MM.1S (cell line): ENCODE data around the gene ANKLE1.

Experiments used
- DNase-seq: peaks from one replicate; pipeline ENCODE4 v3.0.0-alpha.2; 2015
- H2AFZ ChIP-seq: fragments of 300-600 bp; sonication (generic); 2 replicates; pipeline ENCODE4 v1.6.0; 2016; ENCODE audit warnings: antibody characterized with exemption, low read length
- H3F3A ChIP-seq: fragments of 300-600 bp; sonication (generic); 2 replicates; pipeline ENCODE4 v1.6.1; 2016; ENCODE audit warnings: mild to moderate bottlenecking, antibody characterized with exemption, low read length, moderate library complexity, mixed read lengths; ENCODE audit not compliant: insufficient read depth
- H3K27ac ChIP-seq: fragments of 300-600 bp; sonication (generic); 2 replicates; pipeline ENCODE4 v1.5.1; 2016; ENCODE audit warnings: mild to moderate bottlenecking, low read length
- H3K27me3 ChIP-seq: fragments of 300-600 bp; sonication (generic); replicated peaks from 2 replicates; pipeline ENCODE4 v1.6.0; 2016; ENCODE audit warnings: low read length; ENCODE audit not compliant: insufficient read depth
- H3K36me3 ChIP-seq: fragments of 300-600 bp; sonication (generic); replicated peaks from 2 replicates; pipeline ENCODE4 v1.6.1; 2016; ENCODE audit warnings: mild to moderate bottlenecking, low read length, mixed read lengths; ENCODE audit not compliant: insufficient read depth
- H3K4me1 ChIP-seq: fragments of 300-600 bp; sonication (generic); 2 replicates; pipeline ENCODE4 v1.6.1; 2016; ENCODE audit warnings: low read length, mixed read lengths
- H3K4me2 ChIP-seq: fragments of 300-600 bp; sonication (generic); 2 replicates; pipeline ENCODE4 v1.6.0; 2016; ENCODE audit warnings: low read depth, low read length
- H3K4me3 ChIP-seq: fragments of 300-600 bp; sonication (generic); 2 replicates; pipeline ENCODE4 v1.5.1; 2016; ENCODE audit warnings: low read length, mixed read lengths
- H3K79me2 ChIP-seq: fragments of 300-600 bp; sonication (generic); 2 replicates; pipeline ENCODE4 v1.6.1; 2016; ENCODE audit warnings: mixed run types, low read length, mixed read lengths
- H3K9ac ChIP-seq: fragments of 300-600 bp; sonication (generic); 2 replicates; pipeline ENCODE4 v1.6.1; 2016; ENCODE audit warnings: low read length, mixed read lengths
- H3K9me2 ChIP-seq: fragments of 300-600 bp; sonication (generic); replicated peaks from 2 replicates; pipeline ENCODE4 v1.6.1; 2016; ENCODE audit warnings: mild to moderate bottlenecking, low read length, mixed read lengths; ENCODE audit not compliant: insufficient read depth
- H3K9me3 ChIP-seq: fragments of 300-600 bp; sonication (generic); replicated peaks from 2 replicates; pipeline ENCODE4 v1.6.1; 2016; ENCODE audit warnings: mild to moderate bottlenecking, low read length, mixed read lengths; ENCODE audit not compliant: insufficient read depth
- H4K20me1 ChIP-seq: fragments of 300-600 bp; sonication (generic); 2 replicates; pipeline ENCODE4 v1.6.1; 2016; ENCODE audit warnings: mild to moderate bottlenecking, low read length, moderate library complexity, mixed read lengths; ENCODE audit not compliant: insufficient read depth
- EZH2 ChIP-seq: fragments of 300-600 bp; sonication (generic); optimal IDR thresholded peaks from 2 replicates; pipeline ENCODE3; 2017; ENCODE audit warnings: low read depth, mild to moderate bottlenecking, antibody characterized with exemption, low read length, mixed read lengths
- EZH2phosphoT487 ChIP-seq: fragments of 300-600 bp; sonication (generic); IDR thresholded peaks from 2 replicates; pipeline ENCODE4 v1.6.1; 2018; ENCODE audit warnings: antibody characterized with exemption, low read length
- TF ChIP-seq, protein P1 (sequence below): fragments of 300-600 bp; sonication (generic); IDR thresholded peaks from 2 replicates; pipeline ENCODE4 v1.5.1; 2016; ENCODE audit warnings: antibody characterized with exemption, low read length, mixed read lengths

Gene ANKLE1

GRCh38 chr19:17248011-17248776 lies 33.5 kb upstream of the ANKLE1 start:
- no peaks in the 10 kb centered on the region for H3K36me3 ChIP-seq
- peaks cover 7% of the 10 kb centered on the region; the same call in 1 of the 2 replicates for H3F3A ChIP-seq
- peaks cover 13% of the 10 kb centered on the region; the same call in 1 of the 2 replicates for H3K4me1 ChIP-seq
- no peak overlapping the region for H3K9ac ChIP-seq
- H3K27me3 ChIP-seq: 0 out of 2 replicates have a peak, but pooled peaks cover 3% of the 10 kb centered on the region
- no peaks in the 10 kb centered on the region for H3K9me2 ChIP-seq
- H3K79me2 ChIP-seq: peaks cover 13% of the 10 kb centered on the region
- no peak overlapping the region for H2AFZ ChIP-seq
- no peak overlapping the region for H3K4me3 ChIP-seq
- DNase-seq: no peak
- H3K9me3 ChIP-seq: no peaks in the 10 kb centered on the region
- H4K20me1 ChIP-seq: no peaks in the 10 kb centered on the region
- H3K4me2 ChIP-seq: no peak overlapping the region
- H3K27ac ChIP-seq: no peak overlapping the region
- TF ChIP-seq EZH2phosphoT487 (no peak), EZH2 (no peak)

GRCh38 chr19:17249887-17250548 lies 31.7 kb upstream of the ANKLE1 start:
- H3F3A ChIP-seq: peaks cover 7% of the 10 kb centered on the region; the same call in 1 of the 2 replicates
- no peak overlapping the region for H3K4me2 ChIP-seq
- H3K79me2 ChIP-seq: no peaks in the 10 kb centered on the region
- no peaks in the 10 kb centered on the region for H4K20me1 ChIP-seq
- no peak overlapping the region for H3K4me3 ChIP-seq
- DNase-seq: no peak
- H3K9me3 ChIP-seq: no peaks in the 10 kb centered on the region
- H3K36me3 ChIP-seq: no peaks in the 10 kb centered on the region
- H3K27ac ChIP-seq: no peak overlapping the region
- peaks cover 6% of the 10 kb centered on the region; the same call in 1 of the 2 replicates for H3K4me1 ChIP-seq
- H3K9ac ChIP-seq: no peak overlapping the region
- TF ChIP-seq, protein P1, sequence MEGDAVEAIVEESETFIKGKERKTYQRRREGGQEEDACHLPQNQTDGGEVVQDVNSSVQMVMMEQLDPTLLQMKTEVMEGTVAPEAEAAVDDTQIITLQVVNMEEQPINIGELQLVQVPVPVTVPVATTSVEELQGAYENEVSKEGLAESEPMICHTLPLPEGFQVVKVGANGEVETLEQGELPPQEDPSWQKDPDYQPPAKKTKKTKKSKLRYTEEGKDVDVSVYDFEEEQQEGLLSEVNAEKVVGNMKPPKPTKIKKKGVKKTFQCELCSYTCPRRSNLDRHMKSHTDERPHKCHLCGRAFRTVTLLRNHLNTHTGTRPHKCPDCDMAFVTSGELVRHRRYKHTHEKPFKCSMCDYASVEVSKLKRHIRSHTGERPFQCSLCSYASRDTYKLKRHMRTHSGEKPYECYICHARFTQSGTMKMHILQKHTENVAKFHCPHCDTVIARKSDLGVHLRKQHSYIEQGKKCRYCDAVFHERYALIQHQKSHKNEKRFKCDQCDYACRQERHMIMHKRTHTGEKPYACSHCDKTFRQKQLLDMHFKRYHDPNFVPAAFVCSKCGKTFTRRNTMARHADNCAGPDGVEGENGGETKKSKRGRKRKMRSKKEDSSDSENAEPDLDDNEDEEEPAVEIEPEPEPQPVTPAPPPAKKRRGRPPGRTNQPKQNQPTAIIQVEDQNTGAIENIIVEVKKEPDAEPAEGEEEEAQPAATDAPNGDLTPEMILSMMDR: no peak
- TF ChIP-seq EZH2phosphoT487: no peak
- TF ChIP-seq EZH2: no peak
- H3K27me3 ChIP-seq: peaks cover 10% of the 10 kb centered on the region
- no peak overlapping the region for H2AFZ ChIP-seq
- H3K9me2 ChIP-seq: no peaks in the 10 kb centered on the region

GRCh38 chr19:17254636-17255035 lies 27.1 kb upstream of the ANKLE1 start:
- no peak for DNase-seq
- no peaks in the 10 kb centered on the region for H3K9me3 ChIP-seq
- no peaks in the 10 kb centered on the region for H3K36me3 ChIP-seq
- H3K79me2 ChIP-seq: no peaks in the 10 kb centered on the region
- TF ChIP-seq, protein P1: no peak
- TF ChIP-seq EZH2phosphoT487 (no peak), EZH2 (no peak)
- H3K27me3 ChIP-seq: peaks cover 28% of the 10 kb centered on the region
- no peaks in the 10 kb centered on the region for H3K4me1 ChIP-seq
- no peaks in the 10 kb centered on the region for H4K20me1 ChIP-seq
- H3K9me2 ChIP-seq: no peaks in the 10 kb centered on the region
- H3K9ac ChIP-seq: no peak overlapping the region
- no peak overlapping the region for H3K27ac ChIP-seq
- no peaks in the 10 kb centered on the region for H3F3A ChIP-seq
- H3K4me2 ChIP-seq: no peak overlapping the region
- H2AFZ ChIP-seq: no peak overlapping the region
- no peak overlapping the region for H3K4me3 ChIP-seq
